Liver (tissue), 9 donors: Measurements from ENCODE around the gene ETFA. TPM values are rescaled to one million over a fixed set of nuclear protein-coding genes. Genes with fewer than 3 reads are reported as not detected.

Source experiments
- DNase-seq: peaks from one replicate; pipeline ENCODE4 v3.0.0-alpha.2; 2017; ENCODE audit warnings: low spot score
- H3K27ac ChIP-seq, 2 donors: one replicate each; pipeline ENCODE4 v1.7.0; 2013; ENCODE audit warnings: inconsistent platforms in 2 of 2, low read length in 2 of 2, control low read depth in 1 of 2, low read depth in 1 of 2, mild to moderate bottlenecking in 1 of 2
- H3K27me3 ChIP-seq, 4 donors: one replicate each; pipeline versions ENCODE4 v1.6.1 to v1.7.0; 2013; ENCODE audit warnings: low read length in 3 of 4, inconsistent platforms in 1 of 4, mild to moderate bottlenecking in 1 of 4, moderate library complexity in 1 of 4; ENCODE audit not compliant: control insufficient read depth in 4 of 4, insufficient read depth in 4 of 4
- H3K36me3 ChIP-seq, 4 donors: one replicate each; pipeline versions ENCODE4 v1.6.1 to v1.7.0; 2013; ENCODE audit warnings: low read length in 3 of 4, mild to moderate bottlenecking in 3 of 4, low read depth in 1 of 4, moderate library complexity in 1 of 4; ENCODE audit not compliant: control insufficient read depth in 4 of 4, insufficient read depth in 3 of 4
- H3K4me1 ChIP-seq, 4 donors: one replicate each; pipeline versions ENCODE4 v1.6.1 to v1.7.0; 2013; ENCODE audit warnings: low read length in 3 of 4, mild to moderate bottlenecking in 3 of 4, moderate library complexity in 1 of 4; ENCODE audit not compliant: control insufficient read depth in 4 of 4, insufficient read depth in 4 of 4
- H3K4me3 ChIP-seq, 3 donors: one replicate each; pipeline versions ENCODE4 v1.6.1 to v1.7.0; 2013; ENCODE audit warnings: low read length in 3 of 3, control low read depth in 1 of 3, low read depth in 1 of 3, mild to moderate bottlenecking in 1 of 3
- H3K9ac ChIP-seq, 2 donors: one replicate each; pipeline ENCODE4 v1.7.0; 2013; ENCODE audit warnings: low read length in 2 of 2, mild to moderate bottlenecking in 2 of 2, moderate library complexity in 2 of 2, control low read depth in 1 of 2, low read depth in 1 of 2
- H3K9me3 ChIP-seq, 4 donors: one replicate each; pipeline versions ENCODE4 v1.6.1 to v1.7.0; 2013; ENCODE audit warnings: low read length in 3 of 4; ENCODE audit not compliant: control insufficient read depth in 4 of 4
- ATF3 ChIP-seq: IDR thresholded peaks from 2 replicates; pipeline ENCODE4 v1.6.1; 2016; ENCODE audit warnings: antibody characterized with exemption
- CTCF ChIP-seq: fragments of 150-350 bp; IDR thresholded peaks from 2 replicates; pipeline ENCODE4 v1.5.1; 2017; ENCODE audit warnings: improper control_type of control experiment, low read depth, low read length; ENCODE audit not compliant: missing input control
- EGR1 ChIP-seq, 2 donors: IDR thresholded peaks; 2 replicates each; pipeline ENCODE4 v1.6.1; 2016 to 2018; ENCODE audit warnings: antibody characterized with exemption in 2 of 2, low read depth in 2 of 2
- FOXA1 ChIP-seq: IDR thresholded peaks from 2 replicates; pipeline ENCODE4 v1.6.1; 2016; ENCODE audit warnings: antibody characterized with exemption
- FOXA2 ChIP-seq: IDR thresholded peaks from 2 replicates; pipeline ENCODE4 v1.6.1; 2016; ENCODE audit warnings: antibody characterized with exemption
- GABPA ChIP-seq, 2 donors: IDR thresholded peaks in 1 of 2; conservative IDR thresholded peaks in 1 of 2; 2 replicates each; pipeline ENCODE4 v1.6.1; 2016; ENCODE audit warnings: antibody characterized with exemption in 2 of 2, mild to moderate bottlenecking in 1 of 2, moderate library complexity in 1 of 2
- HNF4A ChIP-seq, 2 donors: conservative IDR thresholded peaks; 2 replicates each; pipeline ENCODE4 v1.6.1; 2016; ENCODE audit warnings: antibody characterized with exemption in 2 of 2, mild to moderate bottlenecking in 2 of 2
- HNF4G ChIP-seq: IDR thresholded peaks from 2 replicates; pipeline ENCODE4 v1.6.1; 2016; ENCODE audit warnings: antibody characterized with exemption
- JUND ChIP-seq, 2 donors: IDR thresholded peaks; 2 replicates each; pipeline ENCODE4 v1.6.1; 2016; ENCODE audit warnings: antibody characterized with exemption in 2 of 2
- MAX ChIP-seq: IDR thresholded peaks from 2 replicates; pipeline ENCODE4 v1.6.1; 2016; ENCODE audit warnings: antibody characterized with exemption
- NR2F2 ChIP-seq: IDR thresholded peaks from 2 replicates; pipeline ENCODE4 v1.6.1; 2016; ENCODE audit warnings: antibody characterized with exemption
- RAD21 ChIP-seq, 2 donors: IDR thresholded peaks; 2 replicates each; pipeline ENCODE4 v1.6.1; 2016; ENCODE audit warnings: antibody characterized with exemption in 2 of 2, mild to moderate bottlenecking in 2 of 2
- REST ChIP-seq: IDR thresholded peaks from 2 replicates; pipeline ENCODE4 v1.6.1; 2016; ENCODE audit warnings: antibody characterized with exemption, mild to moderate bottlenecking
- SP1 ChIP-seq: IDR thresholded peaks from 2 replicates; pipeline ENCODE4 v1.6.1; 2018; ENCODE audit warnings: antibody characterized with exemption, mild to moderate bottlenecking
- TAF1 ChIP-seq: conservative IDR thresholded peaks from 2 replicates; pipeline ENCODE4 v1.6.1; 2016; ENCODE audit warnings: antibody characterized with exemption, mild to moderate bottlenecking
- YY1 ChIP-seq: IDR thresholded peaks from 2 replicates; pipeline ENCODE4 v1.6.1; 2016; ENCODE audit warnings: antibody characterized with exemption, mild to moderate bottlenecking
- ZBTB33 ChIP-seq: IDR thresholded peaks from 2 replicates; pipeline ENCODE4 v1.6.1; 2016; ENCODE audit warnings: antibody characterized with exemption
- WGBS: extraction: QIAGEN DNeasy Blood & Tissue Kit; methylation state at CpG from one replicate; pipeline ENCODE4 v1.1.7; 2013; 5-methylcytosine and 5-hydroxymethylcytosine counted together
- polyA plus RNA-seq, 2 donors: library from polyadenylated mRNA; stranded (reverse) in 1 of 2; unstranded in 1 of 2; fragments of 200-250 nt in 1 of 2; fragments of >200 nt in 1 of 2; fragmentation: Nextera tagmentation in 1 of 2; extraction: Ambion mirVana in 1 of 2; gene quantifications; one replicate each; pipeline versions ENCODE4 v1.2.1 to v1.2.3, GENCODE V29; 2013 to 2015
- total RNA-seq, 2 donors: library from RNA; depleted of rRNA; stranded (reverse); fragments of >200 nt; gene quantifications; one replicate each; pipeline ENCODE4 v1.2.3, GENCODE V29; 2014
- donor health status: healthy.
- donor health status: healthy.
- donor health status: healthy.
- donor health status: healthy.
- donor health status: healthy.

The ETFA gene
- total and polyA plus RNA-seq, 4 donors, result 92.6 to 342 (median 289) TPM

- no peaks in the 10 kb centered on the region for H3K36me3 ChIP-seq
- H3K27ac ChIP-seq, result no peak overlapping the region
- no peak for DNase-seq
- 69% methylated on average over 21 of the region's 21 CpGs for WGBS
- H3K27me3 ChIP-seq, result peaks cover 0 to 3% (median 0%) of the 10 kb centered on the region in 4 donors
- H3K9ac ChIP-seq, result no peak overlapping the region
- TF ChIP-seq NR2F2 (no peak), FOXA1 (no peak), HNF4A (conservative IDR thresholded peaks at IDR 0.05) (no peak), REST (no peak), GABPA (IDR thresholded peaks at IDR 0.05 in 1 of 2, conservative IDR thresholded peaks at IDR 0.05 in 1 of 2) (no peak), FOXA2 (no peak), JUND (IDR thresholded peaks at IDR 0.05) (no peak), SP1 (no peak), EGR1 (IDR thresholded peaks at IDR 0.05; ENCODE audit: low read depth in 2 of 2) (no peak), RAD21 (IDR thresholded peaks at IDR 0.05) (no peak), HNF4G (no peak), CTCF (no peak), ZBTB33 (no peak), MAX (no peak), YY1 (no peak), TAF1 (no peak), ATF3 (no peak)
- no peaks in the 10 kb centered on the region for H3K9me3 ChIP-seq
- H3K4me3 ChIP-seq, result no peak overlapping the region
- no peaks in the 10 kb centered on the region for H3K4me1 ChIP-seq
Observed at GRCh38 chr15:76178296-76179000, 132.8 kb downstream of the ETFA start.
